NCI-H1930 (cell line): Measurements from ENCODE around the gene NGFR.

Experiments
- DNase-seq, 2 experiments: peaks; one replicate each; lab custom pipeline; 2025; lab: John Stamatoyannopoulos, UW

Gene NGFR

DNA sequence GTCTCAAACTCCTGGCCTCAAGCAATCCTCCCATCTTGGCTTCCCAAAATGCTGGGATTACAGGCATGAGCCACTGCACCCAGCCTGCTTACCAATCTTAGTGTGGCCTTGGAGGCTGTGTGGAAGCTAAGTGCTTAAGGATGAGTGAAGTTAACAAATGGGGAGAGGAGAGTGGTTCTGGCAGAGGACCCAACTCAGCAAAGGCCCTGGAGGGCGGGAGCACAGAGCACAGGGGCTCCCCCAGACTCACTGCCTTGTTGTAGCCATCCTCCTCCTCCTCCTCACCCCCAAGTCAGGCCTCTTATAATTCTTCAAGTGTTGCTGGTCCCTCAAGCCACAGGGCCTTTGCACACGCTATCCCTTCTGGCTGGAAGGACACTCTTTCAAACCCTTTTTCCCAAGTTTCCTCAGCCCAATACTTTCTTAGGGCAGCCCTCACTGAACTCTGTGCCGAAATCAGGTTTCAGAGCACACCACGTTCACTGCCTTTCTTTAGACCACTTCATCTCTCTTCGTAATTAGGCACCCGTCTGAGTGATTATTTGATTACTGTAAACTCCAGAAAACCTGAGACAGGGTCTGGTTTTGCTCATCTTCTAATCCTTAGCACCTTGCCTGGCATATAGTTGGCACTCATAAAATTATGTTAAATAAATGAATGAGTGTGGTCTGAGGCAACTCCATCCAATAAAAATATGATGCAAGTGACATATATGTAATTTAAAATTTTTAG lies 23.4 kb downstream of the NGFR start:
- DNase-seq: no peak

DNA sequence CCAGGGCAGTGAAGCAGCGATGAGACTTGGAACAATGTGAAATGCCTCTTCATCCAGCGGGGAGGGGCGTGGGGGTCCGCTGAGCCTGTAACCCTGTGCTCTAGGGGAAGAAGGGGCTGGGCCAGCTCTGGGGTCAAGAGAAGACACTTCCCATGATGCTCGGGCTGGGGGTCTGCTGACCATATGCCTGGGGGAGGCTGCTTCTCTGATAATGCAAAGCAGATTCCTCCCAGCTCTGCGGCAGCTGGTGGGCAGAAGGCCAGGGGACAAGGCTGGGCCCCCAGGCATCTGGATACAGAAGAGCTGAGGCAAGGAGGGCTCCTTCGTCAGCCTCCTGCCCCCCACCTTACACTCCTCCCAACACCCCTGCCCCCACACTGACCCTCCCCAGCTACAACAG lies 24.7 kb downstream of the NGFR start:
- no peak for DNase-seq

DNA sequence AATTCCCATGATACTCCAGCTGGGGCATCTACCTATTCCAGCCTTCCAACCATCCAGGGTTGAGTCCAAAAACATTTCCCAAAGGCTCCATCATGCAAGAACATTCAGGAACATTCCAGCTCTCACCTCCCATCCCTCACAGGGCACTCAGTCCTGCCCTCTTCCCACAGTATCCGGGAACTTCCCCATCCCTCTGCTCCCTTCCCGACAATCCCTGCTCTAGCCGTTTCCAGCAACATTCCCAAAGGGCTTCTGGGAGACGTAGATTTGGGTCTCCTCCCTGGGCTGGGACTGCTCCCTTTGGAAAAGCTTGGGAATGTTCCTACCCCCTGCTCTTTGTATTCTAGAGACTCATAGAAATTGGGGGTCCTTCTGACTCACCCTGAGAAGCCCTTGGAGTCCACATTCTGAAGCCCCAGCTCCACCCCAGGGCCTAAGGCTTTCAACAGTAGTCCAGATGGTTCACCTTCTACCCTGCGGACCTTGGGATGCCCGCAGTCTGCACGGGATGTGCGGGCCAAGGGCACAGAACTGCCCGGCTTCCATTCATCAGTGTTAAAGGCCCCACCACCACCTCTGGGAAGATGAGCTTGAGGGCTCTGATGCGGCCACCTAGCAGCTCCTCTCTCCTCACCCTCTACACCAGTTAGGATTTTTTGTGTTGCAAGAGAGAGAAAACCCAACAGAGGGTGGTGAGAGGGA lies 25.4 kb downstream of the NGFR start:
- no peak for DNase-seq

DNA sequence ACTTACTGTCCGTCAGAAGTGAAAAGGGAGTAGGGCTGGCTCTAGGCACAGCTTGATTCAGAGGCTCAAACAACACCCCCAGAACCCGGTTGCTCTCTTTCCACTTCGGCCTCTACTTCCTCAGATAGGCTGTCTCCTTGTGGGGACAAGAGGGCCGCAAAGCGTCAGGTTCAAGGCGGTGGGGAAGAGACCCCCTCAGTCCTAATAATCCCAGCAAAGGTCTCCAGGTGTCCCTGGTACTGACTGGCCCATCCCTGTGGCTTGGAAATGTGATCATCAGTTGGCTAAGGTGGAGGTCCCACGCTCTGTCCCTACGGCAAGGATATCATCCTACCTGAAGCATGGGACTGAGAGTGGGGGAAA lies 26.0 kb downstream of the NGFR start:
- DNase-seq: no peak

DNA sequence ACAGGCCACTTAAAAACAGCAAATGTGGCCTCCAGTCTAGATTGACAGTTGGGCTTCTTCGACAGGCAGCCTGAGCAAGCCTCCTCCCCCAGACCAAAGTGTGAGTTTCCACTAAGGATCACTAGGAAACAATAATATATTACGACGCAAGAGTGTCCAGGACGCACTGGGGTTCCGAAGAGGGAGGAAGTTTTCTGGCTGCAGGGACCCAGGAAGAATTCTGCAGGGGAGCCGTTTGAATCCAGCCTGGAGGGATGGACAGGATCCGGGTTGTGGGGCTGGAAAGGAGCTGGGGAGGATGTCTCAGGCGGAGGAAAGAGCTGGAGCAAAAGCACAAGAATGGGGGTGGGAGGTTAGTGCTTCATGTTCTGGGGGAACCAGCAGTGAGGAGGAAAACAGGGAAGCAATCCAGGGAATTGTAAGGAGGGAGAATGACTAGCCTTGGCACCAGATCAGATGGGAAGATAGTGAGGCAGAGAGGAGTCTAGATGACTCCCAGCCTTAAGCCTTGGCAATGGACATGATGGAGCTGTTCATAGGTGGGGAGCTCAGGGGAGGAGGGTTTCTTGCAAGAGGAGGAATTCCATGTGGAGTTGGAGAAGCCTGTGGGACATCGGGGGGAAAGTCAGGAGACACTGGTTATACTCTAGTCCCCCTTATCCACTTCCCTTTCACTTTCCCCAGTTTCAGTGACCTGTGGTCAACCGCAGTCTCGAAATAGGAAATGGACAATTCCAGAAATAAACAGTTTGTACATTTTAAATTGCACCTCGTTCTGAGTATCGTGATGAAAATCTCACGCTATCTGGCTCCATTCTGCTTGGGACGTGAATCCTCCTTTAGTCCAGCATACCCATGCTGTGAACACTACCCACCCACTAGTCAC lies 26.6 kb downstream of the NGFR start:
- no peak for DNase-seq

DNA sequence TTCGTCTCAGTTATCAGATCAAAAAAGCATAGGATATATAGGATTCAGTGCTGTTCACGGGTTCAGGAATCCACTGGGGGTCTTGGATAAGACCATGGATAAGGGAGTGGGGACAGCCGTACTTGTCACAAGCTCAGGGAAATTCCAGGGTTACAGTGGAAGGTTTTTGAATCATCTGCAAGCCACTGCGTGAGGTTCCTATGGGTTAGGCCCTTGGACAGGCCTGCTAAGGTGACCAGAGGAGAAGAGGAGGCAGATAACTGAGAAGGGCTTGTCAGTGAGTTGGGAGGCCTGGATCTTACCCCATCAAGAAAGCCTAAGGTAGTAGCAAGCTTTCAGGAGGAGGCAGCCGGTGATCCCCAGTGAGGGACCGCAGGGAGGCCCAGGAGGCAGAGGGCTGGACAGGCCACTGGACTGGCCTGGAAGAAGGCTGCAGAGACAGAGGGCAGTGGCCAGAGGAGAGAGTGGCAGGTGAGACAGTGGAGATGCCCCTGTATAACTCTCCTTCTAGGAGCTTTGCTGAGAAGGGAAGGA lies 27.3 kb downstream of the NGFR start:
- no peak for DNase-seq

DNA sequence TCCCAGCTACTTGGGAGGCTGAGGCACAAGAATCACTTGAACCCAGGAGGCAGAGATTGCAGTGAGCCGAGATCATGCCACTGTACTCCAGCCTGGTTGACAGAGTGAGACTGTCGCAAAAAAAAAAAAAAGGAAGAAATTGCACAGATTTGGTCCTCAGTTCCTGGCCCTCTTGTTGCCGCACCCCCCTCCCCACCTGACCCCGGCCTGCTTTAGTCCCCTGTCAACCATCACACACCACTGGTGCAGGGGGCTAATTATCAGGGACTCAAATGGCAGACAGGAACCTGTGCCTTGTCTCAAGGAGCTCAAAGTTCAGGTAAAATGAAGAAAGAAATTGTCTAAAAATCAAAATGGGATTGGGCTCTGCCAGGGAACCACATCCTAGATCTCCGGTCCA lies 28.1 kb downstream of the NGFR start:
- DNase-seq: no peak

DNA sequence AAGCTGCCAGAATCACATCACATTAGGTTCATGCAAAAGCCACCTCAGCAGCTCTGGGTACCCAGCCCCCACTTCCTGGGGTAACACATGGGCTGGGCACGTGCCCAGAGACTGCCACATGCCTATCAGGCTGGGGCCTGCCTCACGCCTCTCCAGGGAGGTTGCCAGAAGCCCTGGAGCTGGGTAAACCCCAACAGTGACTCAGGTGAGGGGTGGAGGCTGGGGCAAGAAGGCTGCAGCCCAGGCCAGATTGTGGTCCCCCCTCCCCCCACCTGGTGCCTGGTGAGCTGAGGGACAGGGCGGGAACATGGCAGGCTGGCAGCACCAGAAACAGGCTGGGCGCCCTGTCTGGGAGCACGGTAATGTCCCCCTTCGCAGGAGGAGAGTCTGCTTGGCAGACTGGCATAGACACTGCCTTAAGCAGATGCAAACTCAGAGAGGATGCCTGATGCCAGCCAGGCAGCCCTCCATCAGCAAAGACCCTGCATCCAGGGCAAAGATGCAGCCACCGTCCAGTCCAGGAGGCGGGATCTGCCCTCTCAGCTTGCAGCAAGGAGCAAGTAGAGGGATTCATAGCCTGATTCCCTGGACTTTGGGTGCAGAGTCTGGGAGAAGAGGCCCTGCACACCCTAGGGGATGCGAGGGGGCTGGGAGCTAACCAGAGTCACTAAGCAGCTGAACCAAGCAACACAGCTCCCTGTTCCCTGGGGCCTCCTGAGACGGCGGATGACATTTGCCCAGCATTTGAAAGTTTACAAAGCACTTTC lies 28.8 kb downstream of the NGFR start:
- no peak for DNase-seq

DNA sequence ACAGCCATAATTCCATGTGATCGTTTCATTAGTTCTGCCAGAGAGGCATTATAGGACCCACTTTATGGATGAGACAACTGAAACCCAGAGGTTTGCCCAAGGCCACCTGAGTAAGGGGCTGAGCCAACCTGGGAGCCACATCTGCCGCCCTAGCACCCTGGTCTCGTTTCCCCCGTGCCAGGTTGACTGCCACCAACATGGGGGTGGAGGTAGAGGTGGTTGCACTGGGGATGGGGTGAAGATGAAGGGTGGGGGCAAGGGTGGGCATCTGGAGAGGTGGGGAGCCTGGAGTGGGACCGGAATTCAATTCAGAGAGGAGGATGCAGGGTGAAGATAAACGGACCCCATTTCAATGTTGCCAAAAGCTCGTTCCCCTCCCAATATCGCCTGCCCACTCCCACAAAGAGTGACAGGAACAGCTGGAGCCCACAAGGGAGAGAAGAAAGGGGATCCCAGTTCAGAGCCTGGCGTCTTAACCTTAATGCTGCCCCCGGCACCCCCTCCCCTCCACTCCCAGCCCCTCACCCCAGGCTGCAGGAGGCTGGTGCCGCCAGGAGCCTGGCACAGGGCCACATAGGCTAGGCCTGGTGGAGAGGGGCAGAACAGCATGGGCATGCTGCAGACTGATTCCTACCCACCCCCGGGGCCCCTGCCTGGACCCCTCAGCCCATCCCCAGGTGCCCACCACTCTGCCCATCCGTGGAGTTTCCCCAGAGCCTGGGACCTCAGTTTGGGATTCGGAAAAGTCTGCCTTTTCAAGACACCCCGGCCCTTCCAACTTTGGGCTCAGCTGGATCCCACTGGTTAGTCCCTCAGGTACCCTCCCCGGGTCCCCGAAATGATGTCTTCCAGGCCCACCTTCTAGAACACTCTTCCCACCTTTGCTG lies 29.6 kb downstream of the NGFR start:
- DNase-seq: no peak

DNA sequence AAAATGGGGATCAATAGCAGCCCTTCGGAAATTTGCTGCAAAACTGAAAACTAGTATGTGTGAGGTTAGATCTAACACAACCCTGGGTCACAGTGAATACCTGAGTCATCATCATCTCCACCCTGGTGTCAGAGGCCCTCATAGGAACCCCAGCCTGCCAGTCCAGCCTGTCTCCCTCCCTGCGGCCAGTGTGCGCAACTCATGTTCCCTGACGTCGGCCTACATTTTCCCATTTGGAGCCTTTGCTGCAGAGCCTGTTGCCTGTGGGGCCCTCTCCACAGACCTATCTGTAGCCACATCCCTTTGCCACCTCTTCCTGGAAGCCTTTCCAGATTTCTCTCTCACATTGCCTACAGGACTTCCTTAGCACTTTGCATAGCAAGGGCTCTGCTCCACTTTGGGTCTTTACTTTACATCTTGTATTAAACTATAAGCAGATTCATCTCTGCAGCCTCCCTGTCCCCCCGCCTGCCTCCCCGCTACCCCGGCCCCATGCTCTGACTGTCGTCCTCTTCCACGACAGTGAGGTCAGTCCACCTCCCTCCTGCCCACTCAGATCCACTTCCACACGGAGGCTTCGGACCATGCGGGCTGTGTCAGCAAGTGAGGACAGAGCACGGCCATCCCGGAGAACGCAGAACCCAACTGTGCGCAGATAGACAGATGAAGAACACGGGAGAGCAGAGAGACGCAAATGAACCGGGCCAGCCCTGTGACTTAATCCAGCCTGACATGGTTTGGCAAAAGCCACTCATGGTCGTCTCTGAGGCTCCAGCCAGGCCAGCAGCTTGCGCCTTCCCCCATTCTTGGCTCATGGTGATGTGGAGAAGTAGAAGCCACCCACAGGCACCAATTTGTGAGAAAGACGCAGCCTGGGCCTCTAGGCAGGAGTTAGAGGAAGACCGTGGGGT lies 31.0 kb downstream of the NGFR start:
- no peak for DNase-seq

DNA sequence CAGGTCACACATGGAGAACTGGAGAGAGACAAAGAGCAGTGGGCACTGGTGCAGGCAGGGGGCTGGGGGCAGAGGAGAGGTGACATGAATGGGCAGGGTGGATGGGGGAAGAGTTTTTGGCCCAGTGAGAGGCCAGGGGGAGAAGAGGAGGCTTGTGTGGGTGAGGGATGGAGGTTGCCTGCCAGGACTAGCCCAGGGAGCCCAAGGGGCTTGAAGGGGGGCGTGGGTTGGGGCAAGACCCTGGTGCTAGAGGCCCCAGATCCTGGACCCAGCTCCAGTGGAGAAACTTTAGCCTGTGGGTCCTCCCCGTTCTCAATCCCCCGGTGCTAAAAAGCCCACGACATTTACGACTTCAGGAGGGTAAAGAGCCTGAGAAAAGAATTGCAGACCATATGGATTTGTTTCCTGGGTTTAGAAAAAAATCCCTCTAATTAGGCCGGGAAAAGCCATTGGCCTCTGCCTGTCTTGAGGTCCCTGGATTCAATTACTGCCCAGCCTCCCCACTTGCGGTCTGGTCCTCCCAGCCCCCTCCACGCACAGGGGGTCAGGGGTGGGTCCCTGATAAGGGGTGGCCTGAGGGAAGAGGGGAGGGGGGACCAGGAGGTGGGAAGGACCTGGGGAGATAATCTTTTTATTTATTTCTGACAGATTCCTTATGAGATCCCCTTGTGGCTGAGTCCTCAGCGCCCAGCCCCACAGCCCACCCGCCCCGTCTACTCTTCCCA lies 33.0 kb downstream of the NGFR start:
- no peak for DNase-seq

DNA sequence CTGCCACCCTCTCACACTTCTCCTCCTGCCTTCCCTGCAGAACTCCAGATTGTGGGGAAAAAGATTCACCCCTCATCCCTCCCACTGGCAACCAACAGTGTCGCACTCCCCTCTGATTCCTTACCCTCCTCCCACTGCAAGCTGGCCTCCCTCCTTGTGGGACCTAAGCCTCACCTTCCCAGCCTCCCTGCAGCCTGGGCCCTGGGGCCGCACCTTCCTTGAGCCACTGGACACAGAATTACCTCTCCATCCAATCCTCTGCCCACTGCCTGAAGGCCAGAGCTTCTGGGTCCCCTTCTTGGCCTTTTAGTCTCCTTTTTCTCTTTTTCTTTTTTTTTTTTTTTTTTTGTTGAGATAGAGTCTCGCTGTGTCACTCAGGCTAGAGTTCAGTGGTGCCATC lies 33.9 kb downstream of the NGFR start:
- DNase-seq: no peak

DNA sequence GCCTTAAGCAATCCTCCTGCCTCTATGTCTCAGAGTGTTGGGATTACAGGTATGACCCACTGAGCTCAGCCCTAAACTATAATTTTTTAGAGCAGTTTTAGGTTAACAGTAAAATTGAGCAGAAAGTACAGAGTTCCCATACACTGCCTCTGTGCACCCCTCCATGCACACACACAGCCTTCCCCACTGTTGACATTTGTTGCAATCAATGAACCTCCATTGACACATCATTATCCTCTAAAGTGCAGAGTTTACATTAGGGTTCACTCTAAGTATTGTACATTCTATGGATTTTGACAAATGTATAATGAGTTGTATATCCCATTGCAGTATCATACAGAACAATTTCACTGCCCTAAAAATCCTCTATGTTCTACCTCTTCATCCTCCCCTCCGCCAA lies 35.0 kb downstream of the NGFR start:
- no peak for DNase-seq

DNA sequence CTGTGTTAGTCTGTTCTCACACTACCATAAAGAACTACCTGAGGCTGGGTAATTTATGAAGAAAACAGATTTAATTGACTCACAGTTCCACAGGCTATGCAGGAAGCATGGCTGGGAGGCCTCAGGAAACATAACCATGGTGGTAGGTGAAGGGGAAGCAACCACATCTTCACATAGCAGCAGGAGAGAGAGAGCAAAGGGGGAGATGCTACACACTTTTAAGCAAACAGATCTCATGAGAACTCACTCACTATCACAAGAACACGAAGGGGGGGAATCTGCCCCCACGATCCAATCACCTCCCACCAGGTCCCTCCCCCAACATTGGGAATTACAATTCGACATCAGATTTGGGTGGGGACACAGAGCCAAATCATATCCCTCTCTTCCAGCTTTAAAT lies 48.8 kb downstream of the NGFR start:
- no peak for DNase-seq

DNA sequence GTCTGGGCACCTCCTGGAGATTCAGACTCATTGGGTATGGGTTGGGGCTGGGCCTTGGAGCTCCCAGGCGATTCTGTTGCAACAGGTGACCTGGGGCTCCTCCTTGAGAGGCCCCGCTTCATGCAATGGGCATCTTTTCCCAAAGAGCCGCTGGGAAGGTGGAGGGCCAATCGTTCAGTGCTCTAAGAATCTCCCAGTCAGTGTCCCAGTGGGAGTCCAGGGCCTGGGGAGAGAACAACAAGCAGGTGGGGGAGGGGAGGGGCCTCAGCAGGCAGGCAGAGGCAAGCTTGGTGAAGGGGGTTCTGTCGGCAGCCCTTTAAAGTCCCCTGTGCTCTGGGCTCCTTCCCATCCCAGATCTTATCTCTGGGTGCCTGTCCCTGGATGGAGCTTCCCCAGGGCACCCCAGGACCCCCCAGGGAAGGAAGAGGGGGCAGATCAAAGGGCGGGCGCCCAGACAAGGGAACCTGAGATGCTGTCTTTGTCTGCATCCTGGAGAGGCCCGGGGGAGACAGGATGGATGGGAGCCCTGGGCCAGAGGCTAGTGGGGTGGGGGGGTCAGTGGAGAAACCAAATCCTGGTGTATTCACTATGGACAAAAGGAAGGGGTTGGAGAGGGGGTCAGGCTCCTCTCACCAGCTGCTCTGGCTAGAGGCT lies 50.0 kb downstream of the NGFR start:
- DNase-seq: no peak

DNA sequence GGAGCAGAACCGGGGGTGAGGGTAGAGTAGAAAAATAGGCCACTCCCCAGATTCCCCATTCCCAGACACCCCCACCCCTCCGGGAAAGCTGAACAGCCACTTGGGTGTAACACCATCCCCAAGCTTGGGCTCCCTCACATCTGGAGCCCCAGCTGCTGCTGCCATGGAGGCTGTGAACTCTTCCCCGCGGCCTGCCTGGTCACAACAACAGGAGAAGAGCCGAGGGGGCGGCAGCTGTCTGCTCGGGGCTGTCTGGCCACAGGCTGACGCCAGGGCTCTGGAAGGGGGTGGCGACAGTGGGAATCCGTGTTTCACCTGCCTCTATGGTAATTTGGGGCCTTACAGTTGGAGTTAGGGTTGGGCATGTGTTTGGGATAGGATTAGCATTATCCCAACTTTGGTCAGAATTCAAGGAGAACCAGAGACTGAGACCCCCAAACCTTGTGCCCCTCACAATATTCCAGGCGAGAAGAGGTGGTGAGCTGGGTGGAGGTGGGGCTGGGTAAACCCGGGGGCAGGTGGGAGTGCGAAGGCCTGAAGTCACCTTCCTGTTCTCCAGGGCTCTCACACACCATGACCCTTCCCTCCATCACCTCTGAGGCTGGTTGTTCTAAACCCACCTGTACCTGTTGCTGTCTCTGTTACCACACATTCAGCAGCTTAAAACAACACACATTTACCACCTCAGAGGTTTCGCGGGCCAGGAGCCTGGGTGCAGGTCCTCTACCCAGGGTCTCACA lies 50.9 kb downstream of the NGFR start:
- DNase-seq: no peak

DNA sequence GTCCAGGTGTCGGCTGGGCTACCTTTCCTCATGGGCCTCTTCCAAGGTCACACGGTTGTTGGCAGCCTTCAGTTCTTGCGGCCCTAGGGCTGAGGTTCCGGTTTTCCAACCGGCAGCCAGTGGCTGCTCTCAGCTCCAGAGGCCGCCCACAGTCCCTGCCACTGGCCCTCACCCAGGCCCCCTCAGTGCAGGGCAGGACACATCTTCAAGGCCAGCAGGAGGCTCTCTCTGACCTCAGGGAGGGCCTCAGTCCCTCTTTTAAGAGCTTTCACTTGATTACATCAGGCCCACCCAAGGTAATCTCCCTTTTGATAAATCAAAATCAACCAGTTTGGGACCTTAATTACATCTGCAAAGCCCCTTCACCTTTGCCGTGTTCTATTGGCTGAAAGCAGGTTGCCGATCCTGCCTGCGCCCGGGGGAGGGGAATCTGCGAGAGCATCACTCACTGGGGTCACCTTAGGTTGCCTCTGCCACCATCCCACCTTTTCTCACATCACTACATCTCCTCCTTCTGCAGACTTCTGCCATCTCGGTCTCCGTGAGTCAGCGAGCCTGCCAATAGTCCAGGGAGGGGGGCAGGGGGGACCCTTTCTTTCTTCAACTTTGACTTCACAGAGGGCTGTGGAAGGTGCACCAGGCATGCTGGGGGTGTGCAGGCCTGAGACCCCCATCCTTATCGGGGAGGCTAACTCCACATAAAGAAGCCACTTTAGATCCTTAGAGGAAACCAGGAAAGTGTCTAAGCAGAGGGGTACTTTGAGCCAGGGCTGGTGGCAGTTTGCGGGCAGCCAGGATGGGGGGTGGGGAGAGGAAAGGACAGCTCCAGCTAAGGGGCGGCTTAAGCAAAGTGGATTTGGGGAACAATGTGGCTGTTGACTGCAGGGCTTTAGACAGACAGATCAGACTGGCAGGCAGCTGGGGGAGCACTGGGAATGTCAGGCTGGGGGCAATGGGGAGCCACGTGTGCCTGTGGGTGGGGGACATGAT lies 51.7 kb downstream of the NGFR start:
- DNase-seq: no peak
